ENCODE measurements around the gene MXD1. TPM values are rescaled to one million over a fixed set of nuclear protein-coding genes. Genes with fewer than 3 reads are reported as not detected.

MXD1 gene
- total RNA-seq, 1 donor from 2014 or later = 3.9 TPM

- H3K27ac Mint-ChIP-seq = peak overlapping the region; percentile 83
- H3K9me3 Mint-ChIP-seq = no peaks in the 10 kb centered on the region
- H3K27ac ChIP-seq = peak overlapping the region; percentile 94
- no peaks in the 10 kb centered on the region for H3K9me3 ChIP-seq (ENCODE audit: low read depth)
- no peaks in the 10 kb centered on the region for H4K20me1 ChIP-seq (ENCODE audit: low read depth)
- peak; percentile 100 for DNase-seq (ENCODE audit: low spot score)
- H3K4me3 Mint-ChIP-seq = peak overlapping the region; percentile 90
- H3K79me2 ChIP-seq (ENCODE audit: low read depth) = no peaks in the 10 kb centered on the region
- H3K4me1 ChIP-seq = no peaks in the 10 kb centered on the region
- no peak overlapping the region for H2AFZ ChIP-seq (replicated peaks)
- H3K27me3 Mint-ChIP-seq (ENCODE audit: insufficient read depth, low read depth) = no peaks in the 10 kb centered on the region
- H3K27me3 ChIP-seq = no peaks in the 10 kb centered on the region
- H3K36me3 Mint-ChIP-seq = no peaks in the 10 kb centered on the region
- no peak for TF ChIP-seq EZH2phosphoT487 (IDR thresholded peaks at IDR 0.05)
- TF ChIP-seq EZH2 (IDR thresholded peaks at IDR 0.05) = no peak
- peak; percentile 22 for TF ChIP-seq CTCF (IDR thresholded peaks at IDR 0.05)
- peak overlapping the region; percentile 74 for H3K4me2 ChIP-seq
- no peaks in the 10 kb centered on the region for H3K36me3 ChIP-seq
- peak overlapping the region; percentile 62 for H3K9ac ChIP-seq
- peaks cover 39% of the 10 kb centered on the region for H3F3A ChIP-seq (ENCODE audit: low read depth)
- peaks cover 6% of the 10 kb centered on the region for H3K4me1 Mint-ChIP-seq
- peak overlapping the region; percentile 53 for H3K4me3 ChIP-seq
Observed at GRCh38 chr2:69914164-69914949, 552 bp upstream of the MXD1 start.

- H2AFZ ChIP-seq (replicated peaks) = no peak overlapping the region
- Mint-ChIP-seq H3K4me1 (peaks cover 6% of the 10 kb centered on the region), H3K4me3 (peak overlapping the region; percentile 82), H3K27me3 (ENCODE audit: insufficient read depth, low read depth) (no peaks in the 10 kb centered on the region), H3K36me3 (no peaks in the 10 kb centered on the region), H3K27ac (no peak overlapping the region), H3K9me3 (no peaks in the 10 kb centered on the region)
- TF ChIP-seq EZH2phosphoT487 (IDR thresholded peaks at IDR 0.05) (no peak), CTCF (IDR thresholded peaks at IDR 0.05) (no peak), EZH2 (IDR thresholded peaks at IDR 0.05) (no peak)
- peak overlapping the region; percentile 86 for H3K4me3 ChIP-seq
- H3K4me1 ChIP-seq = no peaks in the 10 kb centered on the region
- H4K20me1 ChIP-seq (ENCODE audit: low read depth) = no peaks in the 10 kb centered on the region
- H3K4me2 ChIP-seq = peak overlapping the region; percentile 80
- H3F3A ChIP-seq (ENCODE audit: low read depth) = peaks cover 31% of the 10 kb centered on the region
- DNase-seq (ENCODE audit: low spot score) = no peak
- no peaks in the 10 kb centered on the region for H3K9me3 ChIP-seq (ENCODE audit: low read depth)
- no peaks in the 10 kb centered on the region for H3K79me2 ChIP-seq (ENCODE audit: low read depth)
- no peaks in the 10 kb centered on the region for H3K27me3 ChIP-seq
- no peaks in the 10 kb centered on the region for H3K36me3 ChIP-seq
- no peak overlapping the region for H3K27ac ChIP-seq
- peak overlapping the region; percentile 57 for H3K9ac ChIP-seq
Observed at GRCh38 chr2:69916106-69916505, 1.2 kb downstream of the MXD1 start.

- TF ChIP-seq EZH2phosphoT487 (IDR thresholded peaks at IDR 0.05) (no peak), CTCF (IDR thresholded peaks at IDR 0.05) (no peak), EZH2 (IDR thresholded peaks at IDR 0.05) (no peak)
- Histone ChIP-seq H2AFZ (replicated peaks) (no peak overlapping the region), H3K27ac (no peak overlapping the region)
Observed at GRCh38 chr2:69917852-69918251, 2.9 kb downstream of the MXD1 start.

More at GRCh38 chr2:69917852-69918251, 2.9 kb downstream of the MXD1 start:
- Mint-ChIP-seq H3K9me3 (no peaks in the 10 kb centered on the region), H3K36me3 (peaks cover 1% of the 10 kb centered on the region), H3K4me3 (no peak overlapping the region), H3K27me3 (ENCODE audit: insufficient read depth, low read depth) (no peaks in the 10 kb centered on the region), H3K4me1 (peaks cover 6% of the 10 kb centered on the region), H3K27ac (no peak overlapping the region)
- H3K79me2 ChIP-seq (ENCODE audit: low read depth) = no peaks in the 10 kb centered on the region
- no peak overlapping the region for H3K4me3 ChIP-seq
- no peaks in the 10 kb centered on the region for H3K4me1 ChIP-seq
- H3K9me3 ChIP-seq (ENCODE audit: low read depth) = no peaks in the 10 kb centered on the region
- no peaks in the 10 kb centered on the region for H3K36me3 ChIP-seq
- H3K4me2 ChIP-seq = no peak overlapping the region
- no peak overlapping the region for H3K9ac ChIP-seq
- H3K27me3 ChIP-seq = no peaks in the 10 kb centered on the region
- no peaks in the 10 kb centered on the region for H4K20me1 ChIP-seq (ENCODE audit: low read depth)
- H3F3A ChIP-seq (ENCODE audit: low read depth) = peaks cover 15% of the 10 kb centered on the region
- no peak for DNase-seq (ENCODE audit: low spot score)

Measured in neural progenitor cell (in vitro differentiated cells).